ENCODE results near the gene FBXO45. TPM values are rescaled to one million over a fixed set of nuclear protein-coding genes. Genes with fewer than 3 reads are reported as not detected.
"Not testable (repeated sequence)": the region's sequence is repeated elsewhere in the genome, so short reads cannot be mapped to it uniquely, and the experiment has no call there.

FBXO45 gene
- total and polyA plus RNA-seq, 4 donors: 12.6 to 31.3 (median 23.8) TPM

DNA sequence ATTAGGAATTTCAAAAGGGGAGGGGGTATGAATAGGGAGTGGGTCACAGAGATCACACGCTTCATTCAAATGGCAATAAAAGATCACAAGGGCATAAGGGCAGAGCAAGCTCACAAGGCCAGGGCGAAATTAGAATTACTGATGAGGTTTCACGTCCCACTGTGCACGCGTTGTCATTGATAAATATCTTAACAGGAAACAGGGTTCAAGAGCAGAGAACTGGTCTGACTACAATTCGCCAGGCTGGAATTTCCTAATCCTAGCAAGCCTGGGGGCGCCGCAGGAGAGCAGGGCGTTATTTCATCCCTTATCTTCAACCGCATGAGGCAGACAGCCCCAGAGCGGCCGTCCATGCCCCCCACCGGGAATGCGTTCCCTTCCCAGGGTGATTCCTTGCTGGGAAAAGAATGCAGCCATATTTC is 35.2 kb upstream of the FBXO45 start:
- no peak overlapping the region for H3K27ac ChIP-seq (ENCODE audit: low read depth, low read length)
- H3K4me3 ChIP-seq (ENCODE audit: low read depth, low read length): no peak overlapping the region
- no peaks in the 10 kb centered on the region for H3K27me3 ChIP-seq (ENCODE audit: control insufficient read depth, insufficient read depth, low read length)
- H3K36me3 ChIP-seq (ENCODE audit: control insufficient read depth, insufficient read depth, low read length): no peaks in the 10 kb centered on the region
- no peaks in the 10 kb centered on the region for H3K9me3 ChIP-seq (ENCODE audit: control insufficient read depth, insufficient read depth, low read length)
- 11% methylated on average over 13 of the region's 14 CpGs for WGBS (ENCODE audit: insufficient coverage)
- peaks cover 4% of the 10 kb centered on the region for H3K4me1 ChIP-seq (ENCODE audit: control insufficient read depth, insufficient read depth, low read length)
- DNase-seq (ENCODE audit: low read depth in 4 of 6, low spot score in 6 of 6): no peak

DNA sequence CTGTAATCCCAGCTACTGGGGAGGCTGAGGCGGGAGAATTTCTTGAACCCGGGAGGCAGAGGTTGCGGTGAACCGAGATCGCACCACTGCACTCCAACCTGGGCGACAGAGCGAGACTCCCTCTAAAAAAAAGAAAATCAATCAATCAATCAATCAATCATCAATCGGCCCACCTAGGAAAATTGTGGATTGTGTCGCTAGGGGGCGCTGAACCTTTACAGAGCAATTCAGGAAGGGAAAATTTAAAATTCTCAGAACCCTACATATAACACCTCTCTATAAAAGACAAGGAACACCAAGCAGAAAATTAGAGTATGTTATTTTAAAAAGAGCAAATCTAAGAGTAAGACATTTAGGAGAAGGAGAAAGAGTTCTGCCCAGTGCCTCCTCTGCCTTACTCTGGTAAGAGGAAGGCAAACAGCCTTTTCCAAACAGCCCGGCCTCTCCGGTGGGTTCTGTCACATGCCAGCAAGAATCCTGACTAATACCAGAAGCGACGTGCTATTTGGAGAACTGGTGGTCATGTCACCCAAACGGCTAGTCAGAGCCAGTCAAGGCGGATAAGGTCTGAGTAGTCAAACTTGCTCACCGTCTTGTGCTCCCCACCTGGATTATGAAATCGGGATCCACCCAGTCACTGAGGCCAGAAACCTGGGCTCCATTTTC is 31.0 kb upstream of the FBXO45 start:
- H3K4me3 ChIP-seq (ENCODE audit: low read depth, low read length): no peak overlapping the region
- DNase-seq (ENCODE audit: low read depth in 4 of 6, low spot score in 6 of 6): peak in 2 of 6 donors; percentile 28 to 58
- no peaks in the 10 kb centered on the region for H3K4me1 ChIP-seq (ENCODE audit: control insufficient read depth, insufficient read depth, low read length)
- H3K27me3 ChIP-seq (ENCODE audit: control insufficient read depth, insufficient read depth, low read length): no peaks in the 10 kb centered on the region
- H3K9me3 ChIP-seq (ENCODE audit: control insufficient read depth, insufficient read depth, low read length): peaks cover 2% of the 10 kb centered on the region
- 72% methylated on average over 8 of the region's 18 CpGs for WGBS (ENCODE audit: insufficient coverage)
- H3K27ac ChIP-seq (ENCODE audit: low read depth, low read length): no peak overlapping the region
- no peaks in the 10 kb centered on the region for H3K36me3 ChIP-seq (ENCODE audit: control insufficient read depth, insufficient read depth, low read length)

DNA sequence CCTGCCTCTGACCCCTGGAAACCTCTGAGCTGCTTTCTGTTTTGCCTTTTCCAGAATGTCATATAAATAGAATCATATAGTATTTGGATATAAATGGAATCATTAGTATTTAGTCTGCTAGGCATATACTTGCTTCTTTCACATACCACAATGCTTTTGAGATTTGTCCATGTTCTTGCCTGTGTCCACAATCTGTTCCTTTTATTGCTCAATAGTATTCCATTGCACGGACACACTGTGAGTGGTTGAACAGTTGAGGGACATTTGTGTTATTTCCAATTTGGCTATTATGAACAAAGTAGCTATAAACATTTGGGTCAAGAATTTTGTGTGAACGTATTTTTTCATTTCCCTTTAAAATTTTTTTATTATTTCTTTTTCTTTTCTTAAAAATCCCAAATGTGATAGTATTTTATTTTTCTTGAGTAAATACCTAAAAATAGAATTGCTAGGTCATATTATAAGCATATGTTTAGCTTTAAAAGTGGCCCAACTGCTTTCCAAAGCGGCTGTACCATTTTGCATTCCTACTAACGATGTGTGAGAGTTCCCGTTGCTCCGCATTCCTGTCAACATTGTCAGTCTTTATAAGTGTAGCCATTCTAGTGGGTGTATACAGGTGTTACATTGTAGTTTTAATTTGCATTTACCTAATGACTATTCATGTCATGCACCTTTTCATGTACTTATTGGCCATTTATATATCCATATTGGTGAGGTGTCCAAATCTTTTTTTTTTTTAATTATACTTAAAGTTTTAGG is 26.6 kb upstream of the FBXO45 start:
- Histone ChIP-seq H3K27ac (ENCODE audit: low read depth, low read length) (no peak overlapping the region), H3K27me3 (ENCODE audit: control insufficient read depth, insufficient read depth, low read length) (no peaks in the 10 kb centered on the region), H3K4me1 (ENCODE audit: control insufficient read depth, insufficient read depth, low read length) (no peaks in the 10 kb centered on the region), H3K9me3 (ENCODE audit: control insufficient read depth, insufficient read depth, low read length) (peaks cover 2% of the 10 kb centered on the region), H3K36me3 (ENCODE audit: control insufficient read depth, insufficient read depth, low read length) (no peaks in the 10 kb centered on the region), H3K4me3 (ENCODE audit: low read depth, low read length) (no peak overlapping the region)
- no peak for DNase-seq (ENCODE audit: low read depth in 4 of 6, low spot score in 6 of 6)
- no CpG with 5 or more reads among the region's 6 CpGs for WGBS (ENCODE audit: insufficient coverage)

DNA sequence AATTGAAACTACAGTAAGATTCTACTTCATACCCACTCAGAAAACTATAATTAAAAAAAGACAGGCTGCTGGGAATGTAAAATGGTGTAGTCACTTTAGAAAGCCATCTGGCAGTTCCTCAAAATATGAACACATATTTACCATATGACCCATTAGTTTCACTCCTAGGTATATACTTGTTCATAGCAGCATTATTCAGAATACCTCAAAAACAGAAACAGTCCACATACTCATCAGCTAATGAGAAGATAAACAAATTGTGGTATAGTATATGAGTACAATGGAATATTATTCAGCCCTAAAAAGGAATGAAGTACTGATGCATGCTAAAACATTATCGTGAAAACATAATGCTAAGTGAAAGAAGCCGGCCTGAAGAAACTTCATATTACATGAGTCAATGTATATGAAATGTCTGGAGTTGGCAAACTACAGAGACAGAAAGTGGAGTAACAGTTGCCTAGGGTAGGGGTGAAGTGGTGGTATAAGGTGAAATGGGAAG is 23.9 kb upstream of the FBXO45 start:
- Histone ChIP-seq H3K9me3 (ENCODE audit: control insufficient read depth, insufficient read depth, low read length) (peaks cover 4% of the 10 kb centered on the region), H3K36me3 (ENCODE audit: control insufficient read depth, insufficient read depth, low read length) (no peaks in the 10 kb centered on the region), H3K27ac (ENCODE audit: low read depth, low read length) (no peak overlapping the region), H3K4me1 (ENCODE audit: control insufficient read depth, insufficient read depth, low read length) (no peaks in the 10 kb centered on the region), H3K27me3 (ENCODE audit: control insufficient read depth, insufficient read depth, low read length) (no peaks in the 10 kb centered on the region), H3K4me3 (ENCODE audit: low read depth, low read length) (no peak overlapping the region)
- DNase-seq (ENCODE audit: low read depth in 4 of 6, low spot score in 6 of 6): no peak
- WGBS (ENCODE audit: insufficient coverage): 84% methylated on average over 2 of the region's 2 CpGs

DNA sequence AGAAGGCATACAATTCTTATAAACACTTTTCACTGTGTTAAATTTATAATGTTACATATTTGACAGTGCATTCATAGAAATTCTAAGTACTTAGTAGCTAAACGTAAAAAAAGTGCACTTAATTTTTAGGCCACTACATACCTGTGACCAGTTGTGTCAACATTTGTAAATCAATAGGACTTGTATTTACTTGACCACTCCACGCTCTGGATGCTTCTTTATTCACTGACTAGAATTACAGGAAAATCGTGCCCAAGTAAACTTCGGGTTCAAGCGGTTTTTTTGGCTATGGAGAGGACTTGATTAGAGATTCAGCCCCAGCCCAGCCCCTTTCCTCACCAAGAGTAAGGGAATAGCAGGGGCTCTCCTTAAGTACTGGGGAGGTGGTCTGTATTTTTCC is 21.9 kb upstream of the FBXO45 start:
- peaks cover 5% of the 10 kb centered on the region for H3K9me3 ChIP-seq (ENCODE audit: control insufficient read depth, insufficient read depth, low read length)
- no peaks in the 10 kb centered on the region for H3K36me3 ChIP-seq (ENCODE audit: control insufficient read depth, insufficient read depth, low read length)
- H3K4me1 ChIP-seq (ENCODE audit: control insufficient read depth, insufficient read depth, low read length): no peaks in the 10 kb centered on the region
- no peak for DNase-seq (ENCODE audit: low read depth in 4 of 6, low spot score in 6 of 6)
- H3K27me3 ChIP-seq (ENCODE audit: control insufficient read depth, insufficient read depth, low read length): no peaks in the 10 kb centered on the region
- no peak overlapping the region for H3K27ac ChIP-seq (ENCODE audit: low read depth, low read length)
- no peak overlapping the region for H3K4me3 ChIP-seq (ENCODE audit: low read depth, low read length)
- WGBS (ENCODE audit: insufficient coverage): no CpG with 5 or more reads among the region's 5 CpGs

DNA sequence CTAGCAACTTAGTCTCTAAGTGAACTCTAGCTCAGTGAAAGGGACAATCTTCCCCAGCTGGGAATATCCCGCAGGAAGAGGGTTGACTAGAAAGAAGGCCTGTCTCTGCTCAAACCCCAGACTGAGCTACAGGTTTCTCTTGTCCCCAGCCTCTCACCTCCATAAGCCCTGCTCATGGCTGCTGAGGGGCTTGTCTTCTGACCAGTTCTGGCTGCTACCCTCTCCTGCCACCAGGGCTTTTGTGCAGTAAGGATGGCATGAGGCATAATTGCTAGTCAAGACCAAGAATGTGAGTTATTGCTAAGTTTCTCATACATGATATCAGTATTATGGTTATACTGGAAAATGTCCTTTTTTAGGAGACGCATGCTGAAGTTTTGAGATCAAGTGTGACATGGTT is 21.4 kb upstream of the FBXO45 start:
- Histone ChIP-seq H3K36me3 (ENCODE audit: control insufficient read depth, insufficient read depth, low read length) (no peaks in the 10 kb centered on the region), H3K9me3 (ENCODE audit: control insufficient read depth, insufficient read depth, low read length) (peaks cover 4% of the 10 kb centered on the region), H3K4me3 (ENCODE audit: low read depth, low read length) (no peak overlapping the region), H3K27me3 (ENCODE audit: control insufficient read depth, insufficient read depth, low read length) (no peaks in the 10 kb centered on the region), H3K27ac (ENCODE audit: low read depth, low read length) (no peak overlapping the region), H3K4me1 (ENCODE audit: control insufficient read depth, insufficient read depth, low read length) (no peaks in the 10 kb centered on the region)
- DNase-seq (ENCODE audit: low read depth in 4 of 6, low spot score in 6 of 6): no peak
- WGBS (ENCODE audit: insufficient coverage): 100% methylated on average over 2 of the region's 2 CpGs

DNA sequence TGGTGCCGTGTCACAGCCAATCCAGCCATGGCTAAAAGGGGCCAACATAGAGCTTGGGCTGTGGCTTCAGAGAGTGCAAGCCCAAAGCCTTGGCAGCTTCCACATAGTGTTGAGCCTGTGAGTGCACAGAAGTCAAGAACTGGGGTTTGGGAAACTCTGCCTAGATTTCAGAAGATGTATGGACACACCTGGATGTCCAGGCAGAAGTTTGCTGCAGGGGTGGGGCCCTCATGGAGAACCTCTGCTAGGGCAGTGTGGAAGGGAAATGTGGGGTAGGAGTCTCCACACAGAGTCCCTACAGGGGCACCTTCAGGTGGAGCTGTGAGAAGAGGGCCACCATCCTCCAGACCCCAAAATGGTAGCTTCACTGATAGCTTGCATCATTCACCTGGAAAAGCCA is 19.1 kb upstream of the FBXO45 start:
- WGBS (ENCODE audit: insufficient coverage): 93% methylated on average over 1 of the region's 1 CpG
- H3K4me3 ChIP-seq (ENCODE audit: low read depth, low read length); H3K9me3 ChIP-seq (ENCODE audit: control insufficient read depth, insufficient read depth, low read length); DNase-seq (ENCODE audit: low read depth in 4 of 6, low spot score in 6 of 6); H3K27ac ChIP-seq (ENCODE audit: low read depth, low read length); H3K36me3 ChIP-seq (ENCODE audit: control insufficient read depth, insufficient read depth, low read length); H3K4me1 ChIP-seq (ENCODE audit: control insufficient read depth, insufficient read depth, low read length); H3K27me3 ChIP-seq (ENCODE audit: control insufficient read depth, insufficient read depth, low read length): not testable (repeated sequence)

DNA sequence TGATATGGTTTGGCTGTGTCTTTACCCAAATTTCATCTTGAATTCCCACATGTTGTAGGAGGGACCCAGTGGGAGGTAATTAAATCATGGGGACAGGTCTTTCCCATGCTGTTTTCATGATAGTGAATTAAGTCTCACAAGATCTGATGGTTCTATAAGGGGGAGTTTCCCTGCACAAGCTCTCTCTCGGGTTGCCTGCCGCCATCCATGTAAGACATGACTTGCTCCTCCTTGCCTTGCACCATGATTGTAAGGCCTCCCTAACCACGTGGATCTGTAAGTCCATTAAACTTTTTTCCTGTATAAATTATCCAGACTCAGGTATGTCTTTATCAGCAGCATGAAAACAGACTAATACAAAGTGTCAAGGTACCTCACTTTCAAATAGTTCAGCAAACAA is 18.3 kb upstream of the FBXO45 start:
- H3K4me1 ChIP-seq (ENCODE audit: control insufficient read depth, insufficient read depth, low read length); H3K4me3 ChIP-seq (ENCODE audit: low read depth, low read length); H3K27me3 ChIP-seq (ENCODE audit: control insufficient read depth, insufficient read depth, low read length); H3K9me3 ChIP-seq (ENCODE audit: control insufficient read depth, insufficient read depth, low read length); DNase-seq (ENCODE audit: low read depth in 4 of 6, low spot score in 6 of 6); H3K36me3 ChIP-seq (ENCODE audit: control insufficient read depth, insufficient read depth, low read length); H3K27ac ChIP-seq (ENCODE audit: low read depth, low read length): not testable (repeated sequence)
- WGBS (ENCODE audit: insufficient coverage): 93% methylated on average over 3 of the region's 3 CpGs

DNA sequence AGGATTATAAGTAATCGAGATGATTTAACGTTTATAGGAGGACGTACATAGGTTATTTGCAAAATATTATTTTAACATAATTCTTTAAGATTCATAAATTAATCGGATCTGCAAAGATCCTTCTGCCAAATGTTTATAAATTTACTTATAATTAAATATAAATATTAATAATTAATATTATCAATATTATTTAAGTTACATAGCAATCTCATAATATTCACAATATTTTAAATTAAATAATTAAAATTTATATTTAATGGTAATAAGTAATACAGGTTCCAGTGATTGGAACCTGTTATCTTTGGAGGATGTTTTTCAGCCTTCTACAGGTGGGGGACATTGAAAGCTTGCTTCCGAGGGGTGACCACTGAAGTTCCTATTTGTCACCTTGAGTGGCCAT is 16.2 kb upstream of the FBXO45 start:
- no CpG with 5 or more reads among the region's 5 CpGs for WGBS (ENCODE audit: insufficient coverage)
- H3K4me3 ChIP-seq (ENCODE audit: low read depth, low read length): no peak overlapping the region
- no peaks in the 10 kb centered on the region for H3K27me3 ChIP-seq (ENCODE audit: control insufficient read depth, insufficient read depth, low read length)
- no peak for DNase-seq (ENCODE audit: low read depth in 4 of 6, low spot score in 6 of 6)
- H3K36me3 ChIP-seq (ENCODE audit: control insufficient read depth, insufficient read depth, low read length): no peaks in the 10 kb centered on the region
- H3K27ac ChIP-seq (ENCODE audit: low read depth, low read length): no peak overlapping the region
- H3K4me1 ChIP-seq (ENCODE audit: control insufficient read depth, insufficient read depth, low read length): no peaks in the 10 kb centered on the region
- peaks cover 3% of the 10 kb centered on the region for H3K9me3 ChIP-seq (ENCODE audit: control insufficient read depth, insufficient read depth, low read length)

DNA sequence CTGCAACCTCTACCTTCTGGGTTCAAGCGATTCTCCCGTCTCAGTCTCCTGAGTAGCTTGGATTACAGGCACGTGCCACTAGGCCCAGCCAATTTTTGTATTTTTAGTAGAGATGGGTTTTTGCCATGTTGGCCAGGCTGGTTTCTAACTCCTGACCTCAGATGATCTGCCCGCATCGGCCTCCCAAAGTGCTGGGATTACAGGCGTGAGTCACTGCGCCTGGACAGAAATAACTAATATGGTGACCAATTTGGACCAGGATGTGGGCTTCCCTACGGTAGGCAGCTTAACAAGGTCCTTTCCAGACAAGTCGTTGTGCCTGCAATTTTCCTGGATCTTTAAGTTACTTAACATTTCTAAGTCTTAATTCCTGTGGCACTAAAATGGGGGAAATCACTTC is 14.9 kb upstream of the FBXO45 start:
- H3K4me3 ChIP-seq (ENCODE audit: low read depth, low read length): no peak overlapping the region
- 95% methylated on average over 8 of the region's 9 CpGs for WGBS (ENCODE audit: insufficient coverage)
- H3K27me3 ChIP-seq (ENCODE audit: control insufficient read depth, insufficient read depth, low read length): no peaks in the 10 kb centered on the region
- peaks cover 3% of the 10 kb centered on the region for H3K9me3 ChIP-seq (ENCODE audit: control insufficient read depth, insufficient read depth, low read length)
- H3K4me1 ChIP-seq (ENCODE audit: control insufficient read depth, insufficient read depth, low read length): no peaks in the 10 kb centered on the region
- H3K27ac ChIP-seq (ENCODE audit: low read depth, low read length): no peak overlapping the region
- H3K36me3 ChIP-seq (ENCODE audit: control insufficient read depth, insufficient read depth, low read length): no peaks in the 10 kb centered on the region
- no peak for DNase-seq (ENCODE audit: low read depth in 4 of 6, low spot score in 6 of 6)
